NB4 (cell line): ENCODE data around the gene SEC11A.

Experiments used
- CTCF ChIP-seq: IDR thresholded peaks from one replicate; pipeline ENCODE4 v1.5.1; 2012; ENCODE audit warnings: low read depth, low read length
- MYC ChIP-seq: IDR thresholded peaks from 2 replicates; pipeline ENCODE4 v1.6.1; 2011; ENCODE audit warnings: low read depth, low read length
- POLR2A ChIP-seq: IDR thresholded peaks from 2 replicates; pipeline ENCODE4 v1.6.1; 2011; ENCODE audit warnings: mild to moderate bottlenecking; ENCODE audit not compliant: insufficient read length; ENCODE audit errors: extremely low read depth

- no peak for TF ChIP-seq CTCF
- TF ChIP-seq POLR2A: no peak
- TF ChIP-seq MYC: no peak
Observed at GRCh38 chr15:84759018-84759417, 43.1 kb upstream of the SEC11A start.
